Activated T-cell treated with anti-CD3 and anti-CD28 coated beads for 48 hours (primary cell): Measurements from ENCODE around the gene APOL1.
"Not testable (repeated sequence)": the region's sequence is repeated elsewhere in the genome, so short reads cannot be mapped to it uniquely, and the experiment has no call there.

Experiments
- DNase-seq: peaks from one replicate; pipeline ENCODE4 v3.0.0-alpha.2; 2020; ENCODE audit warnings: low read depth

The APOL1 gene

GRCh38 chr22:36244522-36245391 is 8.2 kb upstream of the APOL1 start:
- DNase-seq: no peak

GRCh38 chr22:36245805-36246356 is 7.1 kb upstream of the APOL1 start:
- no peak for DNase-seq

- no peak for DNase-seq
Measured at GRCh38 chr22:36246718-36247117, 6.2 kb upstream of the APOL1 start.

- DNase-seq: no peak
Measured at GRCh38 chr22:36247955-36248354, 5.0 kb upstream of the APOL1 start.

GRCh38 chr22:36249160-36249559 is 3.8 kb upstream of the APOL1 start:
- no peak for DNase-seq

GRCh38 chr22:36250292-36250960 is 2.5 kb upstream of the APOL1 start:
- DNase-seq: not testable (repeated sequence)

GRCh38 chr22:36251979-36252608 is 839 bp upstream of the APOL1 start:
- DNase-seq: not testable (repeated sequence)

GRCh38 chr22:36253523-36254490 is 874 bp downstream of the APOL1 start:
- DNase-seq: no peak

GRCh38 chr22:36255572-36255971 is 2.6 kb downstream of the APOL1 start:
- DNase-seq: not testable (repeated sequence)

GRCh38 chr22:36256478-36256877 is 3.5 kb downstream of the APOL1 start:
- no peak for DNase-seq

GRCh38 chr22:36257308-36257707 is 4.4 kb downstream of the APOL1 start:
- no peak for DNase-seq

GRCh38 chr22:36257948-36258670 is 5.2 kb downstream of the APOL1 start:
- DNase-seq: no peak

GRCh38 chr22:36258701-36259614 is 6.0 kb downstream of the APOL1 start:
- DNase-seq: no peak

GRCh38 chr22:36259615-36260300 is 6.8 kb downstream of the APOL1 start:
- no peak for DNase-seq

GRCh38 chr22:36261675-36262074 is 8.7 kb downstream of the APOL1 start:
- not testable (repeated sequence) for DNase-seq

GRCh38 chr22:36262307-36262706 is 9.4 kb downstream of the APOL1 start:
- not testable (repeated sequence) for DNase-seq

GRCh38 chr22:36263216-36263673 is 10.3 kb downstream of the APOL1 start:
- not testable (repeated sequence) for DNase-seq

- not testable (repeated sequence) for DNase-seq
Measured at GRCh38 chr22:36263886-36264664, 11.1 kb downstream of the APOL1 start.
